HS-27A (cell line): ENCODE results near the gene IRF2BP1.
"Not testable (repeated sequence)": the region's sequence is repeated elsewhere in the genome, so short reads cannot be mapped to it uniquely, and the experiment has no call there.

ENCODE experiments used
- DNase-seq: peaks from one replicate; pipeline ENCODE4 v3.0.0-alpha.2; 2012; ENCODE audit warnings: low read depth, missing footprints

IRF2BP1 gene

GRCh38 chr19:45901912-45902650, 16.1 kb upstream of the IRF2BP1 start, which contains the start of gene MYPOP:
MYPOP (minus strand) TSS chr19:45902613; CDS start chr19:45901773, 840 bp downstream.
- no peak for DNase-seq

GRCh38 chr19:45901432-45901911, 15.5 kb upstream of the IRF2BP1 start:
- DNase-seq: no peak

- DNase-seq: no peak
These were observed 14.9 kb upstream of the IRF2BP1 start for GRCh38 chr19:45900738-45901431.

GRCh38 chr19:45899919-45900589, 14.1 kb upstream of the IRF2BP1 start:
- DNase-seq: no peak

GRCh38 chr19:45899253-45899652, 13.3 kb upstream of the IRF2BP1 start:
- DNase-seq: no peak

GRCh38 chr19:45897261-45897812, 11.4 kb upstream of the IRF2BP1 start:
- DNase-seq: no peak

- not testable (repeated sequence) for DNase-seq
These were observed 10.2 kb upstream of the IRF2BP1 start for GRCh38 chr19:45895983-45896599.

- no peak for DNase-seq
These were observed 9.6 kb upstream of the IRF2BP1 start for GRCh38 chr19:45895519-45895972.

GRCh38 chr19:45890877-45891276, 4.9 kb upstream of the IRF2BP1 start:
- DNase-seq: no peak

- DNase-seq: no peak
These were observed 3.4 kb upstream of the IRF2BP1 start for GRCh38 chr19:45889210-45889885.

- DNase-seq: no peak
These were observed 1.3 kb upstream of the IRF2BP1 start for GRCh38 chr19:45887200-45887710.

- DNase-seq: peak; percentile 92
These were observed 672 bp upstream of the IRF2BP1 start for GRCh38 chr19:45886427-45887199.

GRCh38 chr19:45884682-45885555, 1.0 kb downstream of the IRF2BP1 start:
- DNase-seq: no peak

GRCh38 chr19:45883881-45884681, 1.9 kb downstream of the IRF2BP1 start:
- no peak for DNase-seq

- DNase-seq: no peak
These were observed 2.4 kb downstream of the IRF2BP1 start for GRCh38 chr19:45883586-45883880.

- no peak for DNase-seq
These were observed 3.0 kb downstream of the IRF2BP1 start for GRCh38 chr19:45882652-45883585.

GRCh38 chr19:45881909-45882528, 3.9 kb downstream of the IRF2BP1 start:
- DNase-seq: no peak
